HG03103 (cell line): Measurements from ENCODE around the gene LOXL1.
"Not testable (repeated sequence)": the region's sequence is repeated elsewhere in the genome, so short reads cannot be mapped to it uniquely, and the experiment has no call there.

ENCODE experiments used
- ATAC-seq: cut with Tn5 transposase; IDR thresholded peaks from one replicate; pipeline ENCODE4 v1.9.1; 2021; ENCODE audit warnings: low read depth; ENCODE audit not compliant: unreplicated experiment

Gene LOXL1

DNA sequence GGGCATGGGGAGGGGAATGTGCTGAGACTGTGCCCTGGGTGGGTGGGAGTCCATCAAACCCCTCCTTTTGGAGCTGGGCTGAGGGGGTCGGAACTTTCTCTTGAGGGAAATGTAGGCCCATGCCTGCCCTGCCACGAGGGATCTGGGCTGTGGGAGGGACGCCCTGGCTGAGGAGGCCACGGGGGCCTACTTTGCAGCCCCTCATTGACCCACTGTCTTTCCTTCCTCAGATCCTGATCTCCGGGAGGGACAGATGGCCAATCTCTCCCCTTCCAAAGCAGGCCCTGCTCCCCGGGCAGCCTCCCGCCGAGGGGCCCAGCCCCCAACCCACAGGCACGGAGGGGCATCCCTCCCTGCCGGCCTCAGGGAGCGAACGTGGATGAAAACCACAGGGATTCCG, 25.3 kb downstream of the LOXL1 start:
- no peak for ATAC-seq

DNA sequence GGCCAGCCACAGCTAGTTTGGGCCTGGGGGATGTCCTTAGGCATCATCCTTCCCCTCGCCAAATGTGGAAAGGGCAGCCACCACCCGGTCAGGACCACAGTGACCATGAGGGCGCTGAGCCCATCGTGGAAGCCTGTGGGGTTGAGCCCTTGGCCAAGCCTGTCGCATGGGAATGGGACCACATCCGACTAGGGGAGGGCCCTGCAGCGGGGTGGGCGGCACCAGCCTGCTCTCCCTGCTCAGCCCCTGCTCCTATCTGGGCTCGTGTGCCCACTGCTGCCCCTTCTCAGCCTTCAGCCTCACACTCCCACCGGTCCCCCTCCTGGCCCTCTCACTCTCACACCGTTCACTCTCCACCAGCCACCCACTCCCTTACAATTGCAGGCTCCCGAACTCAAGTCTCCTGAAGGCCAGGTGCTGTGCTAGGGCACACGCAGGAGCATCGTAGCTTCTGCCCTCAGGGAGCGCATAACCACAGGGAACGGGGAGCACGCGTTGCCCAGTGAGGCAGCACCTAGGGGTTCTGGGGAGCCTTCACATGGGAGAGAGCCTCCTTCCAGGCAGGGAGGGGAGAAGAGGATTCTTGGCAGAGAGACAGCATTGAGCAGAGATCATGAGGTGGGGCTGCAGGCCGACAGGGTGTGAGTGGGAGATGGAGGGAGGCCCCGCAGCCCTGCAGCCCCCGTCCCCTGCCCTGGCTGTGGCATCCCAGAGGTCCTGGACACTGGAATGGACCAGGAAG, 26.1 kb downstream of the LOXL1 start:
- no peak for ATAC-seq

DNA sequence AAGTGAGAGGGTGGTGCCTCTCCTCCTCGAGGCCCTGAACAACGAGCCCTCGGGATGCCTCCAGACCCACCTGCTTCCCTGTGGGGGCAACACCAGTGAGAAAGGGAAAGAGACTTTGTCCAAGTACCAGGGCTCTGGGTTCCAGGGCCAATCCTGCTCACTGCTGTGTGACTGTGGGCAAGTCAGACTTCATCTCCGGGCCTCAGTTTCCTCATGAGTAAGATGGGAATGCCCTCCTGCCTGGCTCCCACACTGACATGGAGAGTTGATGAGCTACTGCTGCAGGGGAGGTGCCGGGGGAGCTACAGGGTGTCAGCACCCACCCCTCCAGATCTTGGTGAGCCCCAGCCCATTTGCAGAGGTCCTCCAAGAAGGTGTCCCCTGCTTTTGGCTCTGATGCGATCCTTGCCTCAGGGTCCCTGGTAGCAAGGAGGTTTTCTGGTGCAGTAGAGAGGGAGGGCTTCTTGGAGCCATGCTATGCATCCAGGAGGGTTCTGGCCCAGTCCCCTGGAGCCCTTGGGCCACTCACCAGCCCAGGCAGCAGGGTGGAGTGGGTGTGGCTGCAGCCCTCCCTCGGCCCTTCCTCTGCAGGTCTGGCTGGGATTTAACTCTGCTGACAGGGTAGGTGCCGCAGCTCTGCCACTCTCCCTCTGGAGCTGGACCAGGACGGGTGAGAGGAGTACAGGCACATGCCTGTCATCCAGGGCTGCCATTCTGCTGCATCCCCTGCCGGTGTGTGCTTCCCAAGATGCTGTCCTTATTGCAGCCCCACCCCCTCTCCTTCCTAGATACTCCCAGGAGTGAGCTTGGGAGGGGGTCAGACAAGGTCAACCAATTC, 26.9 kb downstream of the LOXL1 start:
- ATAC-seq = no peak

DNA sequence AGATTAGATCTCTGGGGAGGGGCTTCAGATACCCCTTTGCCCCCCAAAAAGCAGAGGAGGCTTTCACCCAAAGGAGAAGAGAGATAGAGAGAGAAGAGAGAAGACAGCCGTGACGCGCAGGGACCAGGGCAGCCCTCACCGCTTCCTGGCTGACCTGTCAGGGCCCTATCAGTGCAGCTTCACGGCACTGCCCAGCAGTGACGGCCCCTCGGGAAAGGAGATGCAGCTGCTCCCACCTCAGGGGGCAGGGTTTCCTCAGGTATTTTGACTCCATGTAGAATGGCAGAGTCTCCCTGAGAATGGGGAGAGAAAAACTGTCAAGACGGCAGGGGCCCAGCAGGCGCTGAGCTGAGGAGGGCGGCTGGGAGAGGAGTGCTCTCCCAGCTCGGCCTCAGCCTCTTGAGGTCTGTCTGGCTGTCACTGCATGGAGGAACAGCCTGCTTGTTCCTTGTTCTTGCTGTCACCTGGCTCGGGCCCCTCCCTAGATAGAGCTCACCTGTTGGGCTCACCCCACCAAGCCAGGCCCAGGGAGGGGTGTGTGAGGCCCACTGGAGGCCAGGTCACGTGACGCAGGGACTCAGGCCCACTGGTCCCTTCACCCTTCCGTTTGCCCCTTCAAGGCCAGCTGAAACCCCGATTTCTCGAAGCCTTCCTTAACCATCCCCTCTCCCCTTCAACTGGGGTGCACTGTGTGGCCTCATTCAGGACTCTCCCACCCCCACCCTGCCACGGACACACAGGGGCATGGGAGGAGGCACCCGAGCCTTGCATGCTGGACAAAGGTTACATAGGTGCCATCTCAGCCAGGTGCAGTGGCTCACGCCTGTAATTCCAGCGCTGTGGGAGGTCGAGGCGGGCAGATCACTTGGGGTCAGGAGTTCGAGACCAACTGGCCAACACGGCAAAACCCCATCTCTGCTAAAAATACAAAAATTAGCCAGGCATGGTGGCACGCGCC, 28.2 kb downstream of the LOXL1 start:
- no peak for ATAC-seq

DNA sequence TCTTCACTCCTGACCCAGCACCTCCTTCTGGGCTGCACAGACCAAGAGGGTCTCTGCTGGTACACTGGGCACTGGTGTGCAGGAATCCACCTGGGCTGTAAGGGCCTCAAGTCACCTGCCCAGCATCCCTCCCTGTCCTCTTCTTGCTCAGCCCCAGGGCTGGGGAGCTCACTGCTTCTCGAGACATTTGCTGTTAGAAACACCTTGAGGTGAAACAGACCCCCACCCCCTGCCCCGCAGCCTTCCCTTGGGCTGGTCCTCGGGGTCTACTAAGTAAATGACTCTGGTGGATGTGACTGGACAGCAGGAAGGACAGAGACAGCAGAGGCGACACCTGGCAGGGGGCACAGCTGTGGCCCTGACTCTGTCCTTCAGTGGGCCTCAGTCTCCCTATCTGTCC, 29.1 kb downstream of the LOXL1 start:
- ATAC-seq = no peak

DNA sequence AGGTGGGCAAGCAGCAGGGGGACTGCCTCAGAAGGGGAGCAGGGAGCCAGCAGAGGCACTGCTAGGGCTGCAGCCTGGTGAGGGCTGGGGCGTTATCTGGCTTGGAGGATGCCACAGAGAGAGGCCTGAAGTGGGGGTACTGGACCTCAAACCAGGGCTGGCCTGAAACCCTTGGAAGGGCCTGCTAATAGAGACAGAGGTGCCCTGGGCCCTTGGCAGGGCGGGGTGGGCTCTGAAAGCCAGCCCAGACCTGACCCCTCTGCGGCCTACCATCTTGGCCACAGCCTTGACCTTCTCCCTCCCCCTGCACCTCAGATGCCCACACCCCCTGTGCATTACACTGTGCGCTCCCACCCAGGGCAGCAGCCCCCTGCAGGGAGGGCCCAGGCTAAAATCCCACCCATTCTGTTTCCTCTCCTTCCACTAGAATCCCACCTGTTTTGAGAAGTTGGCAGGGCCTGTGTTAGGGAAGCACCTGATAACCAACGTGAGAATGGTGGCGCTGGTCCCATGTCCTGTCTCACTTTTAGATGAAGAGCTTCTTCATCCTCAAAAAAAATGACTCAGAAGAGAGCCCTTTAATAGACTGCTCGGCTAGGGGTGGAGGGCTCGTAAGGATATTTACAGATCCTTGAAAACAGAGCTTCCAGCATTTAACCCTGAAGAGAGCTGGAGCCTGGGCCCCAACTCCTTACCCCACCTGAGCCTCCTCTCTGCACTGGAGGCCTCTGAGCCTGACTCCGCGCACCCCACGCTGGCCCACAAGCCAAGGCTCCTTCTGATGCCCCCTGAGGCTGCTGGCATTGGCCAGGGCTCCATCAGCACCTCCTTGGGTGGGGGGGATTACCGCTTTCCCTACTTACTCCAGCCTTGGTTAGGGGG, 29.8 kb downstream of the LOXL1 start:
- ATAC-seq = no peak

DNA sequence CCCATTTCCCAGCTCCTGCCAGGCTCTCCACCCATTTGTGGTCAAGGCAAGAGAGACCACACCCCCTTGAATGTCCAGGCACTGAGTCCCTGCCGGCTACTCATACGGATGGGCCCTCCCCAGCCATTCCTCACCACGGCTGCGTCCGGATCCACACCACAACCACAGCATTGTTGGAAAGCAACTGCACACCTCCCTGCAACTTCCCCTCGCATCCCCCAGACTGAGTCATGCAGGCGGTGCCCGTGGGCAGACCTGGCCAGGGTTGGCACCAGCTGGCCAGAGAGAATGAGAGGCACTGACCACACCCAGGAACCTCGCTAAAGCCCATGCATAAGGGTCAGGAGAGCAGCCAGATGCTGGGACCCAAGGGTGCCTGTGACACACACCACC, 30.5 kb downstream of the LOXL1 start:
- ATAC-seq = no peak

DNA sequence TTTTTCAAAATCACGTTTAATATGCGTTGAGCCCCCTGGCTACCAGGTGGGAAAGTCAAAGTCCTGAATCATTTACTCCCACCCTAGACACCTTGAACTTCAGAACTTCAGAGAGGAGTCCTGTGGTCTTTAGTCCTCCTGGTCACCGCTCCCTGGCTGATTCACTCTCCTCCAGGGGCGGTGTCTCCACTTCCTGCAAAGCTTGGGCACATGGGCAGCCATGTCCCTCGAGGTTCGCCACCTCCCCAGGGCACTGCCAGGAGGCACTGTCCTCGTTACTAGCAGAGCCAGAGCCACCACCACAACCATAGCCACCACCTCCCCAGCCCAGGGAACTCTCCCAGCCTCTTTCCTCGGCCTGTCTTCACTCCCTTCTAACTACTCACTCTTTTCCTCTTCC, 31.0 kb downstream of the LOXL1 start:
- no peak for ATAC-seq

DNA sequence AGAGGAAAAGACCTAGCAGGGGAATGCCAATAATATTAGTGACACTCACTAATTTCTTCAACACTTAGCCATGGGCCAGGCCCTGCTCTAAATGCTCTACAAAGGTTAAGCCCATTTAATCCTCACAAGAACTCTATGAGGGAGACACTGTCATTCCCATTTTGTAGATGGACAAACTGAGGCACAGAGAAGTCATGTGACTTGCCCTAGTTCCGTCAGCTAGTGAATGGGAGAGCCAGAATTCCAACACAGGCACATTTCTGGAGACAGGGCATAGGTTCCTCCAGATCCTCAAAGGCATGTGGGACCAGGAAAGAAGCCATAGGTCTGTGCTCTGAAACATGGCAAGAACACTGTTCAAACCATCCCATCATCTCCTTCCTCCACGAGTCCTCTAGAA, 31.5 kb downstream of the LOXL1 start:
- ATAC-seq = no peak

DNA sequence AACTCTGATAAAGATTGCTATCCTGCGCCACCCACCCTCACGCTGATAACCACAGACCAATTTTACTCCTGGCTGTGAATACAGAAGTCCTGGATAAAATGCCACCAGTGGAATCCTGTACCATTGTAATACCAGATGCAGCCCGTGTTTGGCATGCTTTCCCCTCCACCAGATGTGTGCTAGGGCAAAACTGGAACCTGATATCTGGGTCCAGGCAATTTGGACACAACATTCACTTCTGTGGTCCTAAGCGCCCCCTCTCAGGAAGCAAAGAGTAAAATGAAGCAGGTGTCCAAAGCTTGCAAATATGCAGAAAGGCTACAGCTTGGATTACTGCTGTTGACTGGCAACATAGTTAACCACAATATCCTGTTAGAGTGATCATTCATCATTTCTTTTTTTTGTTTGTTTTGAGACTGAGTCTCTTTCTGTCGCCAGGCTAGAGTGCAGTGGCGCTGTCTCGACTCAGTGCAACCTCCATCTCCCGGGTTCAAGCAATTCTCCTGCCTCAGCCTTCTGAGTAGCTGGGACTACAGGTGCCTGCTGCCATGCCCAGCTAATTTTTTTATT, 32.8 kb downstream of the LOXL1 start:
- no peak for ATAC-seq

DNA sequence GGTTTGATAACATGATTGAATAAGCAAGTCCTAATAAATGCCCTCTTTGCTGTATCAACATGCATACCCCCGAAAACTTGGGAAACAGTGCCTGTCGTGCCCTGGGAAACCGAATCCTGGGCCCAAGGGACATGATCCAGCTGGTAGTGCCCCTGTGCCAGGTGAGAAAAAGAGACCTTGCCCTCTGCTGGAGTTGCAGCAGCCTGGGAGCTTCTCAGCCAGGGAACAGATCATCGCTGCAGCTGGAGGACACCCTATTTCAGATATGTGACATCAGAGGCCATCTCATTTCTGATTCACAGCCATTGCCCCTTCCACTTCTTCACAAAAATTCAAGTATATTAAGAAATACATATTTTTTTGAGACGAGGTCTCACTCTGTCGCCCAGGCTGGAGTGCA, 33.5 kb downstream of the LOXL1 start:
- ATAC-seq = no peak

DNA sequence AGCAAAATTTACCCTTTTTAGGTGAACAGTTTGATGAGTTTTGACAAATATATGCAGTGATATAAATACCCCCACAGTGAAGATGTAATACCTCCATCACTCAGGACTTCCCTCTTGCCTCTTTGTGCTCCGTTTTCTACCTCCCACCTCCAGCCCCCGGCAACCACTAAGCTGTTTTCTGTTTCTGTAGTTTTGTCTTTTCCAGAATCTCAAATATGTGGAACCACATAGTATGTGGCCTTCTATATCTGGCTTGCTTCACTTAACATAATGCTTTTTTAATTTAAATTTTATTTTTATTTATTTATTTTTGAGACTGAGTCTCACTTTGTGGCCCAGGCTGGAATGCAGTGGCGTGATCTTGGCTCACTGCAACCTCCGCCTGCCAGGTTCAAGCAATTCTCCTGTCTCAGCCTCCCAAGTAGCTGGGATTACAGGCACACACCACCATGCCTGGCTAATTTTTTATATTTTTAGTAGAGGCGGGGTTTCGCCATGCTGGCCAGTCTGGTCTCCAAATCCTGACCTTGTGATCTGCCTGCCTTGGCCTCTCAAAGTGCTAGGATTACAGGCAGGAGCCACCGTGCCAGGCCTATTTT, 34.3 kb downstream of the LOXL1 start:
- not testable (repeated sequence) for ATAC-seq

DNA sequence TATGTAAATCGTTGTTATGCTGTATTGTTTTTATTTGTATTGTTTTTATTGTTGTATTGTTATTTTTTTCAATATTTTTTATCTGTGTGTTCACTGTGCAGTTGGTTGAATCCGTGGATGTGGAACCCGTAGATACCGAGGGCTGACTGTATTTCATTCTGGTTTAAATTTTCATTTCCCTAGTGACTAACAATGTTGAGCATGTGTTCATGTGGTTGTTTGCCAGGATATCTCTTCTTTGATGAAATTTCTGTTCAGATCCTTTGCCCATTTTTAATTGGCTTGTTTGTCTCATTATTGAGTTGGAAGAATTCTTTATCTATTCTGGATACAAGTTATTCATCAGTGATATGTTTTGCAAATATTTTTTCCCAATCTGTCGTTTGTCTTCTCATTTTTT, 36.2 kb downstream of the LOXL1 start:
- no peak for ATAC-seq

DNA sequence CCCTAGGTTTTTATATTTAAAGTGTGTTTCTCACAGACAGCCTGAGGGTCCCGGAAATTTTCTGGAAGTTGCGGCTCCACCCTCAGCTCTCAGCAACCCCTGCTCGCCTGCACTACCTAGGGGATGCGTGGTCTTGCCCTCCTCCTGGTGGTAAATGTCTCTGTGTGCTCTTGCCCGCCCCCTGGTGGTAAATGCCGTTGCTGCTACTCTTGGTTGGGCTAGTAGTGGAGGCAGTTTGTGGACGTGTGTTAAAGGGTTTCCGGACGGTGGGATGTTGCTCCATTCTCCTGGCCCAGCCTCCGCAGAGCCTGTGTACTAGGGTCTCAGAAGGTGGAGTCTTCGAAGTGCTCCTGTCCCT, 38.5 kb downstream of the LOXL1 start:
- no peak for ATAC-seq

DNA sequence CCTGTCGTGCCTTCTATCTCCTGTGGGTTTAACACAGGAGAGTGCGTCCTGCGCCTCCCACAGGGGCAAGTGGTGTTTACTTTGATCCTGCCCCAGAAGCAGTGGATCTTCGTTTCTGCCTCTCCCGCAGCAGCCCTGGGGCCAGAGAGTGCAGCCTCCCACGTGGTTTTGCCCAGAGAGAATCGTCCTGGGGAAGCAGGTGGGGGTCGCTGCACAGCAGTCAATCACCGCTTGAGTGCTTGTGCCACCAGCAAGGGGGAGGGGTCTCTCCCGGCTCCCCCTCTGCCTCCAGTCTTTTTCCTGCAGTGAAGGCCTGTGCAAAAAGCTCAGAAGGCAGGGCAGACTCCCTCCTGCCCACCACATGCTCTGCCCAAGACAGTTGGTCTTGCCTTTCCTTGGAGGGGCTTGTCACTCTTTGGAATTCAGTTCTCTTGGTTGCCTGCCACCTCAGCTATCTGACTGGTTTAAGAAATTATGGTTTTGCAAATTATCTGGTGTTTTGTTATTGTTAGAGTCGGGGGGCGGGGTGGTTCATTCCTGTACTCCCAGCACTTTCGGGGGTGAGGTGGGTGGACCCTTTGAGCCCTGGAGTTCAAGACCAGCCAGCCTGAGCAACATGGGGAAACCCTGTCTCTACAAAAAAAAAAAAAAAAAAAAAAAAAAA, 39.0 kb downstream of the LOXL1 start:
- no peak for ATAC-seq

DNA sequence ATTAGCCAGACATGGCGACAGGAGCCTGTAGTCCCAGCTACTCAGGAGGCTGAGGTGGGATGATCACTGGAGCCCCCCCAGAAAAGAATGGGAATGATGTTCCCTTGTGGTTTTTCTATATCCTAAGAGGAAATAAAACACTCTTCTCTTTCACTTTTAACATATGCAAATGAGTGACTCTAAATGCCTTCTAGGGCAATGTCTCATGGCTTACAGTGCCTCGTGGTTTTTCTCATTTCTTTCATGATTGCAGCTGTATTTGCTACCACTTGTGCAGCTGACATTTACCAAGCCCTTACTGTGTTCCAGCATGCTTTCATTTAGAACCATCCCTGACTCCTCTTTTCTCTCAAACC, 39.5 kb downstream of the LOXL1 start:
- no peak for ATAC-seq

DNA sequence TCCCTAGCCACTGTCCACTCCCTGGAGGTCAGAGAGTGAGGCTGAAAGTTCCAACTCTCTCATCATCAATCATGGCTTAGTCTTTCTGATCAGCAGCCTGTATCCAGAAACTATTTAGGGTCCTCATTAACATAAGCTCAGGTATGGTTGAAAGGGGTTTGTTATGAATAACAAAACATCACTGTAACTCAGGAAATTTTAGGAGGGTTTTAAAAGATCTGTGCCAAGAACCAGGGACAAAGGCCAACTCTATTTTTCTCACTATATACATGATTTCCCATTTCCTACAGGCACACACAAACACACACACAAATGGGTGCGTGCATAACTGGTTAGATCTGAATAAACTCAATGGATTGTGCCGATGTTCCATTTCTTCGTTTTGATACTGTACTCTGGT, 42.2 kb downstream of the LOXL1 start:
- no peak for ATAC-seq

DNA sequence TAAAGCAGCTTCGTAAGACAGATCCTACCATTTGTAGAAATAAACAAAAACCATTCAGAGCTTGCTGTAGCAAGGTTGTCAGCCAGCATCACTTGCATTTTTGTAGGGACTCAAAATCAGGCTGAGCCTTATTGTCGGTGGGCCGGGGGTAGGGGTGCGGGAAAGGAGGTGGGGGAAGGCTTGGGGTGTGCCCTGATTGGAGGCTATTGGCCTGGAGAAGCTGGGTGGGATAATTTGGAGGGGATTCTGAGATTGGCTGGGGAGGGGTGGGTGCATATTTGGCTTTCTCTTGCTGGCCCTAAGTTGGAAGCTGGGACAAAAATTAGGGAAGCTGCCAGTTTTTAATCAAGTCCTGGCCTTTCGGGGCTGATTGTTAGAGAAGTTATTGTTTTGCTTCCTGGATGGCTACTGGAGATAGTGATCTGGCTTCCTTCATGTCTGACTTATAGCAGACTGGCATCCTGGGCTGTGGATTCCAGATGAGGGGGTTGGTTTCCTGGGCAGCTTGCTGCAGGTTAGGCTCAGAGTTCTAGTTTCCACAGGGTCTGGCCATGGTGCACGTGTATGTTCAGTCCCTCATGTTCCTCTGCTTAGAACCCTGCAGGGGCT, 43.0 kb downstream of the LOXL1 start:
- no peak for ATAC-seq
